Adrenal gland (tissue), 5 donors: ENCODE results near the gene SIL1.

Experiments
- POLR2A ChIP-seq, 2 donors: fragments of 450-650 bp; IDR thresholded peaks; one replicate each; pipeline ENCODE4 v1.6.1; 2017; ENCODE audit warnings: antibody characterized with exemption in 2 of 2, mild to moderate bottlenecking in 2 of 2, moderate library complexity in 1 of 2
- TF ChIP-seq, protein P1 (sequence below), 6 experiments: fragments of 450-650 bp in 4 of 6; fragments of 200-600 bp in 2 of 6; sonication (generic) in 1 of 6; IDR thresholded peaks; 1 replicate in 5 of 6; 2 replicates in 1 of 6; pipeline versions ENCODE4 v1.5.1 to v1.8.0; 2016 to 2021; ENCODE audit warnings: antibody characterized with exemption in 6 of 6, mild to moderate bottlenecking in 2 of 6, moderate library complexity in 1 of 6
- donor health status: DM: no; HTN: no; CAD: no.

DNA sequence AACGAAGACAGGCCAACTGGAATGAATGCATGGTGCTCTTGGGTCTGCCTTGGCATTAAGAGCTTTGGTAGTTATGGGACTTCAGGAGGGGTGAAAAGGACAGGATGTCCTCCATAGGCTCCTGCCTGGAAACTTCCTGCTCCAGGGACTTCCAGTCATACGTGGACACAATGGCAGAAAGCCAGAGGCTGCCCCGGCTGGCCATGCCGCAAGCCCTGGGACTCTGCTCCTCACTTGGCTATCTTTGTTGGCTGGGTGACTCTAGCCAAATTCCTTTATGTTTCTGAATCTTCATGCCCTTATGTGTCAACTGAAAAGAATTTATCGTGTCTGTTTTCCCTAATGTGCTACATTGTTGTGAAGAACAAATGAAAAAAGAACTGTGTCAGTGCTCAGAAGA is 136.9 kb downstream of the SIL1 start:
- TF ChIP-seq, protein P1, sequence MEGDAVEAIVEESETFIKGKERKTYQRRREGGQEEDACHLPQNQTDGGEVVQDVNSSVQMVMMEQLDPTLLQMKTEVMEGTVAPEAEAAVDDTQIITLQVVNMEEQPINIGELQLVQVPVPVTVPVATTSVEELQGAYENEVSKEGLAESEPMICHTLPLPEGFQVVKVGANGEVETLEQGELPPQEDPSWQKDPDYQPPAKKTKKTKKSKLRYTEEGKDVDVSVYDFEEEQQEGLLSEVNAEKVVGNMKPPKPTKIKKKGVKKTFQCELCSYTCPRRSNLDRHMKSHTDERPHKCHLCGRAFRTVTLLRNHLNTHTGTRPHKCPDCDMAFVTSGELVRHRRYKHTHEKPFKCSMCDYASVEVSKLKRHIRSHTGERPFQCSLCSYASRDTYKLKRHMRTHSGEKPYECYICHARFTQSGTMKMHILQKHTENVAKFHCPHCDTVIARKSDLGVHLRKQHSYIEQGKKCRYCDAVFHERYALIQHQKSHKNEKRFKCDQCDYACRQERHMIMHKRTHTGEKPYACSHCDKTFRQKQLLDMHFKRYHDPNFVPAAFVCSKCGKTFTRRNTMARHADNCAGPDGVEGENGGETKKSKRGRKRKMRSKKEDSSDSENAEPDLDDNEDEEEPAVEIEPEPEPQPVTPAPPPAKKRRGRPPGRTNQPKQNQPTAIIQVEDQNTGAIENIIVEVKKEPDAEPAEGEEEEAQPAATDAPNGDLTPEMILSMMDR (IDR thresholded peaks at IDR 0.05): no peak
- TF ChIP-seq POLR2A (IDR thresholded peaks at IDR 0.05): no peak
